Epithelial cell of proximal tubule (primary cell): Measurements from ENCODE around the gene ENGASE. TPM values are rescaled to one million over a fixed set of nuclear protein-coding genes. Genes with fewer than 3 reads are reported as not detected.

ENCODE experiments used
- DNase-seq: peaks from one replicate; pipeline ENCODE4 v3.0.0-alpha.2; 2011; ENCODE audit warnings: low read depth
- H3K4me3 ChIP-seq: 2 replicates; pipeline ENCODE4 v1.5.1; 2011; ENCODE audit warnings: low read depth, mild to moderate bottlenecking, low read length
- total RNA-seq: library from RNA; depleted of rRNA; stranded (reverse); fragments of >200 nt; gene quantifications from 2 replicates; pipeline ENCODE4 v1.2.3, GENCODE V29; 2015
- TF ChIP-seq, protein P1 (sequence below): conservative IDR thresholded peaks from 2 replicates; pipeline ENCODE4 v1.5.1; 2012; ENCODE audit warnings: low read depth, mild to moderate bottlenecking, low read length

ENGASE gene
- total RNA-seq, 1 donor from 2014 or later: 10.4 TPM

DNA sequence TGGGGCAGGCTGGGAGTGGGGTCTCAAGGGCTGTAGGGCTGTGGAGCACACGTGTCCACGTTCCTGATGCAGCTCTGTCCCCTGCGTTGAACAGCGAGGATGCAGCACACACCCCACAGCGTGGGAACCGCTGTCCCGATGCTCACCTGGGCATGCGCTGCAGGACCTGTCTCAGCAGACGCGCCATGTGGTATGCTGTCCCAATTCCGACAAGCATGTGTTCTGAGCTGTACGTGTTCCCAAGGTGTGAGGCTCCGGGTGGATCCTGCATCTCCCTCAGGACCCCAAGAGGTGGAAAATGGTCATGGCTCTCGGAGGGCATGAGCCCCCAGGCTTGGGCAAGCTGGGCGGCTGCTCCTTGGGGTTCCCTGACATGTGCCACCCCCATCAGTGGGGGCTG is 34.2 kb downstream of the ENGASE start:
- no peak for DNase-seq
- TF ChIP-seq, protein P1, sequence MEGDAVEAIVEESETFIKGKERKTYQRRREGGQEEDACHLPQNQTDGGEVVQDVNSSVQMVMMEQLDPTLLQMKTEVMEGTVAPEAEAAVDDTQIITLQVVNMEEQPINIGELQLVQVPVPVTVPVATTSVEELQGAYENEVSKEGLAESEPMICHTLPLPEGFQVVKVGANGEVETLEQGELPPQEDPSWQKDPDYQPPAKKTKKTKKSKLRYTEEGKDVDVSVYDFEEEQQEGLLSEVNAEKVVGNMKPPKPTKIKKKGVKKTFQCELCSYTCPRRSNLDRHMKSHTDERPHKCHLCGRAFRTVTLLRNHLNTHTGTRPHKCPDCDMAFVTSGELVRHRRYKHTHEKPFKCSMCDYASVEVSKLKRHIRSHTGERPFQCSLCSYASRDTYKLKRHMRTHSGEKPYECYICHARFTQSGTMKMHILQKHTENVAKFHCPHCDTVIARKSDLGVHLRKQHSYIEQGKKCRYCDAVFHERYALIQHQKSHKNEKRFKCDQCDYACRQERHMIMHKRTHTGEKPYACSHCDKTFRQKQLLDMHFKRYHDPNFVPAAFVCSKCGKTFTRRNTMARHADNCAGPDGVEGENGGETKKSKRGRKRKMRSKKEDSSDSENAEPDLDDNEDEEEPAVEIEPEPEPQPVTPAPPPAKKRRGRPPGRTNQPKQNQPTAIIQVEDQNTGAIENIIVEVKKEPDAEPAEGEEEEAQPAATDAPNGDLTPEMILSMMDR: no peak
- no peak overlapping the region for H3K4me3 ChIP-seq

GRCh38 chr17:79109584-79109983 is 35.0 kb downstream of the ENGASE start:
- TF ChIP-seq, protein P1: peak; percentile 14
- no peak for DNase-seq
- no peak overlapping the region for H3K4me3 ChIP-seq

GRCh38 chr17:79111097-79111496 is 36.5 kb downstream of the ENGASE start:
- TF ChIP-seq, protein P1: no peak
- no peak overlapping the region for H3K4me3 ChIP-seq
- no peak for DNase-seq

- TF ChIP-seq, protein P1: no peak
- no peak for DNase-seq
- H3K4me3 ChIP-seq: no peak overlapping the region
Observed at GRCh38 chr17:79112471-79112870, 37.8 kb downstream of the ENGASE start.

DNA sequence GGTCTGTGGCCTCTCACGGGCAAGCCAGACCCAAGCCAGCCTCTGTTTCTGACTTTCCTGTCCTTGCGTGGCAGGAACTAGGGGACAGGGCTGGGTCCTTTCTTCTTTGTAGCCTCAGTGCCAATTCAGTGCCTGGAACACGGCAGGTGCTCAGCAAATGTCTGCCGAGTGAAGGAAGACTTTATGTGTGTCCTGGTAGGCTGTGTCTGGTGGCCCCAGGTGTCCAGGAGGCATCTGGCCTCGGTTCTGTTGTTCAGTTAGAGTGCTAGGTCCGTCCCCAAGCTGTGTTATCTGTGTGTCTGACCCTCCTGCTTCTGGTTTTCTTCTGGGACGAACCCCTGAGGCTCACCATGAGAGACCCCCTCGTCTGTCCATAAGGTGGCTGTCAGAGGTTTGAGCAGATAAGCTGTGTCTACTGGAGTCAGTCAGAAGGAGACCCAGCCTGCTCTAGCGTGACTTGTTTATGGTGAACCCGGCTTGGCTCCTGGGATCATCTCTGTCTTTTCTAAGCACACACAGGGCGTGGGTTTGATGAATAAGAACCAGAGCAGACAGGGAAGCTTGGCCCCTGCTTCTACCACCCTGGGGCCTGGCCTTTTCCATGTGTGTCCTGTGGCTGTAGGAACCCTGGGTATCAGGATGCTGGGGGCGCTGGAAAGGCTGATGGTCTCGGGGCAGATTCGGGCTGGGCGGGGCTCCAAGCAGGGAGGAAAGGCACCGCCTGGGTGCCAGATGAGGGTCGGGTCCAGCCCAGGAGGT is 39.3 kb downstream of the ENGASE start:
- DNase-seq: no peak
- H3K4me3 ChIP-seq: no peak overlapping the region
- TF ChIP-seq, protein P1: no peak

DNA sequence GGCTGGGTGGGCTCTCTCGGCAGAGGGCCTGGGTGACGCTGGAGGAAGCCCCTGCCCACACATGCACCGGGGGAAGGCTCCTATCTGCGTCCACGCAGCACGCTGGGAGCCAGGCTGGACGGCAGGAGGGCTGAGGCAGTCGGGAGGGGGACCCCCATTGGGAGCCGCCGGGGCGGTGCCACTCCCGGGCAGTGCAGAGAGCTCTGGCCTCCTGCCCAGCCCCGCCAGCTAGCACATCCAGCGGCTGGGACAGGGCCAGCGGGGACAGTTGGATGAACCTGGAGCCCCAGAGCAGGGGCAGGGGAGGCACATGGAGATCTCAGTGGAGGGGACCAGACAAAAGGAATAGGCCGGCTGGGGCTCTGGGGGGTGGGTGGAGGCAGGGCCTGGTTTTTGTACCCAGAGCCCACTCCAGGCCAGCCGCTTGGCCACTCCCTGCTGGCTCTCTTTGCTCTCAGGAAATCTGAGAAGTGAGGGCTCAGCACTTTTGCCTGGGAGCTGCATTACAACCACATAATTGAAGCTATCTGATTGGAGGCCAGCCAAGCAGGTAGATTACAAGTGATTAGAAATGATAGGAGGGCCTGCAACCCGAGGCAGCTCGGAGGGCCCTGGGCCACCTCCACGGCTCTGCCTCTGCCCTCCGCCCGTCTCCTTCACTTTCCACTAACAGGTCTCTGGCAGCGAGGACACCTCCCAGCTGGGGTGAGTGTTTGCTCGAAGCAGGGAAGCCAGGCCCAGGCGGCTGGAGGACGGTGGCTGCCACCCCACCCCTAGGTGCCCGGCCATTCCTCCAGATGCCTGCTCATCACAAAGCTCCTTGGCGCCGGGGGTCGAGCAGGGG is 40.1 kb downstream of the ENGASE start:
- TF ChIP-seq, protein P1: no peak
- H3K4me3 ChIP-seq: no peak overlapping the region
- DNase-seq: no peak
